NCI-H510A (cell line): ENCODE measurements around the gene FMO4.
"Not testable (repeated sequence)": the region's sequence is repeated elsewhere in the genome, so short reads cannot be mapped to it uniquely, and the experiment has no call there.

Experiments used
- DNase-seq: peaks from one replicate; lab custom pipeline; 2025; lab: John Stamatoyannopoulos, UW

Gene FMO4

DNA sequence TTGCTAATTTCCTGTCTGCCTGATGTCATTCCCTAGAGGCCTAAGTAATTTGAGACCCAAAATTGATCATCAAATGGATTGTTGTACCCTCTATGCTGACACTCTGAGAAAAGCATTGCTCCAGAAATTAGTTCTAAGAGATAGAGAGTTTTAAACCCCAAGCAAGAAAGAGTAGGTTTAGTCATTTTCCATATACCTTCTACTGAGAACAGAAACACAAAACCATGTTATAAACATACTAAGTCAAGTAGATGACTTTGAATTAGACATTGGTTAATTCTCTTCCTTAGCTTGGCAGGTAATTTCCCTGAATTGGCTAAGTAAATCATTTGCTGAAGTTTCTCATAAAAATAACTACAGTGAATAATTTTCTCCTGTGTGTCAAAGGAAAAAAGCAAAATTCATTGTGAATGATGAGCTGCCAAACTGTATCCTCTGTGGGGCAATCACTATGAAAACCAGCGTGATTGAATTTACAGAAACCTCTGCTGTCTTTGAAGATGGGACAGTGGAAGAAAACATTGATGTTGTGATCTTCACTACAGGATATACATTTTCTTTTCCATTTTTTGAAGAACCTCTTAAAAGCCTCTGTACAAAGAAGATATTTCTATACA lies 20.1 kb downstream of the FMO4 start:
- DNase-seq: no peak

DNA sequence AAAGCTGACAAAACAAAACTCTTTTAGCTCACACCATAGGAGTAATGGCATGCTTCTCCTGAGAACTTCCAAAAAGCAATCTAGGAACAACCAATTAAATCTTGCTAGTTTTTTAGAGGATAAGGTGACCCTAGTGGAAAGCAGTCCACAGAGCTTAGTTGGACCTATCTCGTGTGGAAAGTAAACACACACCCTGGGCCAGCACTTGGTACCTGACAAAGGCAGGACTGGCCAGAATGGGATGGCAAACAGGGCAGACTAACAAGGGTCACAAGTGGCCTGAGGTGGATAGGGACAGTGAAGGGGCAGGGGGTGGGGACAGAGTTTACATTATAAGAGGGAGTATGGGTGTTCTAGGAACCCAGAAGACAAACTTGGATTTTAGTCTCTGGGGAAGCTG lies 22.0 kb downstream of the FMO4 start:
- no peak for DNase-seq

DNA sequence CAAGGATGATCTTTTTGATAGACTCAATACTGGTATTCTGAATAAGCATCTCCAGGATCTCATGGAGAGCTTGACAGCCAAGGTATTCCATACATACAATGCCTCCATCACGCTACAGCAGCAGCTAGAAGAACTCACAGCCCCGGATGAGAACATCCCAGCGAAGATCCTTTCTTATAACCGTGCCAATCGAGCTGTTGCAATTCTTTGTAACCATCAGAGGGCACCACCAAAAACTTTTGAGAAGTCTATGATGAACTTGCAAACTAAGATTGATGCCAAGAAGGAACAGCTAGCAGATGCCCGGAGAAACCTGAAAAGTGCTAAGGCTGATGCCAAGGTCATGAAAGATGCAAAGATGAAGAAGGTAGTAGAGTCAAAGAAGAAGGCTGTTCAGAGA lies 25.4 kb downstream of the FMO4 start:
- not testable (repeated sequence) for DNase-seq

DNA sequence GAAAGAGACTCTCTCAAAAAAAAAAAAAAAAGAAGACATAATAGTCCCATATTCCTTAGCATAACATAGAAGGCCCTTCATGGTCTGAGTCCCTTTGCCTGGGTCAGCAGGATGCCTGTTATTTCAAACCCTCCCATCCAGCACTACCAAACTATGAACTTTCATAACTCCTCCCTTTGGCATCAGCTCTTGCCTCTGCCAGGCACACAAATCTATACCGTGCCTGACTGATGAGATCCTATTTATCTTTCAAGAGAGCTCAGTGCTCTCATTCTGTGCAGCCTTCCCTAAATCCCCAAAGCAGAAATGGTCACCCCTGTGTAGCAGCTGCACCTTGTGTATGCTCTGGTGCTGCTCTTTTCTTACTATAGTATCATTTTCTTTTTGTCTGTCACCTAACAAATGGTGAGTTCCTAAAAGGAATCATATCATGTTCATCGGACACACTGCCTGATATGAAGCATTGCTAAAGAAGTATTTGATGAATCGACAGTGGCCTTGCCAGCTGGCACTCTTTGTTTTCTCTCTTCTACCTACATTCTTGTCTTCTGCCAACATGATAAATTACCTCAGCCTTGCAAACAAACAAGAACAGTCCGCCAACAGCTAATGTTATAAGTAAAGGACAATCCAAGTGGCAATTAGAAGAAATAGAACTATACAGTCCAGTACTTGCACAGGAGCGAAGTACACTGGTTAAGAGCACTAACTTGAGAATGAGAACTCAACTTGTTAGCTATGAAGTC lies 29.9 kb downstream of the FMO4 start:
- no peak for DNase-seq

DNA sequence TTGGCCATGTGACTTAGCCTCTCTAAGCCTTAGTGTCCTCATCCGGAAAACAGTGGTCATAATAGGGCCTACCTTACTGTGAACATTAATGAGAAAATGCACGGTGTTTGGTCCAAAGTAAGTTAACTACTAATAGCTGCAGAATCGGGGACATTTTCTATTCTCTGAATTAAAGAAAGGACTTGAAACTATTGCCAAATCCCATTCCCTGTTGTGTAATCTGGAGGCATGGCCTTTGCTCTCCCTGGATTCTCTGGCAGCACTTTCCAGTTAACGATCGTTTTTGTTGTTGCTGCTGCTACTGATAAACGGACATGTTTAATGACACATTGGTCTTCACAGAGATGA lies 30.5 kb downstream of the FMO4 start:
- no peak for DNase-seq

DNA sequence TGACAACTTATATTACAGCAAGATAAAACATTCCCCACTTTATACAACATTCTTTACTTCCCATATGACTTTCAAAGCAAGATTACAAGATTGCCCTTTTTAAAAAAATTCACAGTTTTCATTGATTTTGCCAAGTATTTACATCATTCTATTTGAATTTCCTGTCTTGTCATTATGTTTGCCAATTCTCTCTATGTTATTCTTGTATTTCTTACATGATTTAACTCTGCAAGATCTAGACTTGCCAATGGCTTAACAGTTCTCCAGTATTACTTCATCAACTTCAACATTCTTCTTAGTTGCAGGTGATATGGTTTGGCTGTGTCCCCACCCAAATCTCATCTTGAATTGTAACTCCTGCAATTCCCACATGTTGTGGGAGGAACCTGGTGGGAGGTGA lies 31.6 kb downstream of the FMO4 start:
- DNase-seq: no peak

DNA sequence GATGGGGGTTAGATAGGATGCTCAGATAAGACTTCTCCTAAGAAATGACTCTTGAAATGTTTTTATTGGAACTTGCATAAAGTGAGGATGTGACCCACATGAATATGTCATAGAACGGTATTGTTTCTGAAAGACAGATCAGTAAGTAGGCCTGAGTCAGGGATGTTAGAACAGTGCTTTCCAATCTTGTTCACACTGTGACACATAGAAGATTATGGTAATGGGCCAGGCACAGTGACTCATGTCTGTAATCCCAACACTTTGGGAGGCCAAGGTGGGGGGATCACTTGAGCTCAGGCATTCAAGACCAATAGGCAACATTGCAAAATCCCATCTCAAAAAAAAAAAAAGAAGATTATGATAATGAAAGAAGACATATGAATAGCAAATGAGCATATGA lies 32.9 kb downstream of the FMO4 start:
- no peak for DNase-seq

DNA sequence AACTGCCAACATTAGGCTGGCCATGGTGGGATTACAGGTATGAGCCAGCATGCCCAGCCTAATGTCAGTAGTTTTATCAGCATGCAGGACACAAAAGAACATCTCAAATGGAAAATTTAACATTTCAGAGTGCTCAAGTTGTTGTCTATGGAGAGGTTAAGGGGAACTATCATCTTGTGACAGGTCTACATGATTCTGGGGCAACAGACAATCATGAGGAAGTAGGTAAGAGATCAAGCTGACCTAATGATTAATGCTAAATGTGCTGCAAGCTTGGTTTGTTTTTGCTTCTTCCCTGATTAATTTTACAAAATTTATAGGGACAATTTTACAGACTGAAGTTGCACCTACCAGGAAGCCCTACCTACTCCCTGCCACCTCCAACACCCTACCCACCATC lies 36.6 kb downstream of the FMO4 start:
- DNase-seq: no peak

DNA sequence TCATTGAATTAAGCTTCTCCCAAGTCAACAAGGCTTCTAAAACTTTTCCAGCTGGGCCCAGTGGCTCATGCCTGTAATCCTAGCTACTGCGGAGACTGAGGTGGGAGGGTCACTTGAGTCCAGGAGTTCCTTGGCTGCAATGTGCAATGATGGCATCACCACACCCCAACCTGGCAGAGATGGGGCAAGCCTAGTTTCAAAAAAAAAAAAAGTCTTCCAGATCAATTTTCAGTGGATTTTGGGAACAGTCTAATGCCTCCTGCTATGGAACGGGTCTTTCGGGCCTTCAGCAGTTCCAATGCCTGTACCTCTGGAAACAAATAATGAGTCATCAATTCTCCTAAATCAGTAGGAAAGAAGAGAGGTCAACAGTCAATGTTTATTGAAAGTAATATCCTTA lies 38.0 kb downstream of the FMO4 start:
- no peak for DNase-seq

DNA sequence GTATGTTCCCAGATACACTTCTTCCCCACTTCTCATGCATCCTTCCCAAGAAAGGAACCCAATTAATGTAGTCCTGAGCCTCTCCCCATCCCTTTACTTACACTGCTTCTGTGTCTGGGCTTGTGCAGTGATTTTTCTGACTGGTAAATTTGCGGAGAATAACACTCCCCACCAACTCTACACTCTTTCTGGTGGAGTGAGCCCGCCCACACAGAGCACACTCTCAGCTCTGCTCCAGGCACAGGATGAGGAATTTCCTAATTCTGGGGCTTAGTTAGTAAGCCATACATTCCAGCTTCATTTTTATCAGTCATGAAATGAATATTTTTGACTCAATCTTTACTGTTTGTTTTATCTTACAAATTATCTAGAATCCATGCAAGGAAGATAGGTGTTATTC lies 38.6 kb downstream of the FMO4 start:
- DNase-seq: no peak

DNA sequence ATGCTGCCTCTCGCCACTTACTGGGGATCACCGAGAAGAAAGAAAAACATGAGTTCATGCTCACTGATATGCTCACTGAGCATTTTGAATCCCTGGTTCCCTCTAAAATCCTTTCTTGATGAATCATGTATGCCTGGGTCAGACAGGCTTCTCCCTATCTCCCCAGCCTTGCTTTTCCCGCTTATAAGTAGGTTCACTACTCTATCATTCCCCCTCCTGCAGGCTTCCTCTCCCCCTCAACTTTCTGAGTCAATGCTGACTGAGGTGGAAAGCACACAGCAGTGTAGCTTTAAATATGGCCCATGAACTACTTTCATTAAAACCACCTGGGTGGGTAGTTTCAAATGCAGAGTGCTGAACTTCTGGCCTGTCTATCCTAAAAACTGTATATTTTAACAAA lies 41.7 kb downstream of the FMO4 start:
- DNase-seq: no peak

DNA sequence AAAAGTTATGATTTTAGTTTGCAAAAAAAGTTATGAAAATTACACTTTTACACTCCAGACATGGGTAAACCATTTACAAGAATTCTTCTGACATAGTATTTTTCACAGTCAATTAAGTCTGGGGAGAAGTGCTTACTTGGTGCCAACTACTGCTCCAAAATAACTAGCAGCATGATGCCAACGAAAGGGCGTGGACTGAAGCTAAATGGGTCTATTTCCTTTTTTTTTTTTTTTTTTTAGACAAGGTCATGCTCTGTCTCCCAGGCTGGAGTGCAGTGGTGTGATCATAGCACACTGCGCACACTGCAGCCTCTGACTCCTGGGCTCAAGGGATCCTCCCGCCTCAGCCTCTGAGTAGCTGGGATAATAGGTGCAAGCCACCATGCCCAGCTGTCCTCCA lies 43.2 kb downstream of the FMO4 start:
- DNase-seq: no peak

DNA sequence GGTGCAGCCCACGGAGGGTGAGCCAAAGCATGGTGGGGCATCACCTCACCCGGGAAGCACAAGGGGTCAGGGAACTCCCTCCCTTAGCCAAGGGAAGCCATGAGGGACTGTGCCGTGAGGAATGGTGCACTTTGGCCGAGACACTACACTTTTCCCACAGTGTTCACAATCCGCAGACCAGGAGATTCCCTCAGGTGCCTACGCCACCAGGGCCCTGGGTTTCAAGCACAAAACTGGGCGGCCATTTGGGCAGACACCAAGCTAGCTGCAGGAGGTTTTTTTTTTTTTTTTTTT lies 45.3 kb downstream of the FMO4 start:
- DNase-seq: not testable (repeated sequence)

DNA sequence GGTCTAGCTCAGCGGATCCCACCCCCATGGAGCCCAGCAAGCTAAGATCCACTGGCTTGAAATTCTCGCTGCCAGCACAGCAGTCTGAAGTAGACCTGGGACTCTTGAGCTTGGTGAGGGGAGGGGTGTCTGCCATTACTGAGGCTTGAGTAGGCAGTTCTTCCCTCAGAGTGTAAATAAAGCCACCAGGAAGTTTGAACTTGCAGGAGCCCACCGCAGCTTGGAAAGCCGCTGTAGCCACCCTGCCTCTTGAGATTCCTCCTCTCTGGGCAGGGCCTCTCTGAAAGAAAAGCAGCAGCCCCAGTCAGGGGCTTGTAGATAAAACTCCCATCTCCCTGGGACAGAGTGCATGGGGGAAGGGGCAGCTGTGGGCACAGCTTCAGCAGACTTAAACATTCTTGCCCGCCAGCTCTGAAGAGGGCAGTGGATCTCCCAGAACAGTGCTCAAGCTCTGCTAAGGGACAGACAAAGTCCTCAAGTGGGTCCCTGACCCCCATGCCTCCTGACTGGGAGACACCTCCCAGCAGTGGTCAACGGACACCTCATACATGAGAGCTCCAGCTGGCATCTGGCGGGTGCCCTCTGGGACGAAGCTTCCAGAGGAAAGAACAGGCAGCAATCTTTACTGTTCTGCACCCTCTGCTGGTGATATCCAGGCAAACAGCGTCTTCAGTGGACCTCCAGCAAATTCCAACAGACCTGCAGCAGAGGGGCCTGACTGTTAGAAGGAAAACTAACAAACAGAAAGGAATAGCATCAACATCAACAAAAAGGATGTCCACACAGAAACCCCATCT lies 45.9 kb downstream of the FMO4 start:
- DNase-seq: not testable (repeated sequence)

DNA sequence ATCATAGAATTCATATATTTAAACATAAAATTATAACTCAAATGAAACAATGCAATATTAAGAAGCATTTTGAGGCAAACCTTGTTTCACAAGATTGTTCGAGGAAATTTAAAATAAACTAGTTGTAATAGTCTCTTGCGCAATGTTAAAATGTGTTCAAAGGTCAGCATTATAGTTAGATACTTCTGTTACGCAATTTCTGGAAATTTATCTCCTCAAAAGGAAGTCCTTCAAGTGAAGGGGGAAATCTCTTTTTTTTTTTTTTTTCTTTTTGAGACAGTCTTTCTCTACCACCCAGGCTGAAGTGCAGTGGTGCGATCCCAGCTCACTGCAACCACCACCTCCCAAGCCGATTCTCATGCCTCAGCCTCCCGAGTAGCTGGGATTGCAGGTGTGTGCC lies 52.1 kb downstream of the FMO4 start:
- no peak for DNase-seq

DNA sequence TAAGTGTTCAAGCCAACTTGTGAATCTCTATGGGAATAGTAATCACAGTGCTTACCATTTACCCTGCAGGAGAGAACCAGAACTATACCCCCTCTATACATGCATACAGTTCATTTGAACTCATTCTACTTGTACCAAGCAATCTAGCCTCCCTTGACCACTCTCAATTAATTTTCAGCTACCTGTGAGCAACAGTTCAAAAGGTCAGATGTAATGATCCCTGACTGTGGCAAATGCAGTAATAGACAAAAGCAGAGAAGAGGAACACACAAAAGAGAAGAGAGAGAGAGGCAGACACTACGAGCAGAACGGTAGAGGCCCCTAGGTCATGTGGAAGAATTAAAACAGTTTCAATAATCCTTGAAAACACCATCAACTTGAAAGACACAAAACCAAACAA lies 52.8 kb downstream of the FMO4 start:
- no peak for DNase-seq

DNA sequence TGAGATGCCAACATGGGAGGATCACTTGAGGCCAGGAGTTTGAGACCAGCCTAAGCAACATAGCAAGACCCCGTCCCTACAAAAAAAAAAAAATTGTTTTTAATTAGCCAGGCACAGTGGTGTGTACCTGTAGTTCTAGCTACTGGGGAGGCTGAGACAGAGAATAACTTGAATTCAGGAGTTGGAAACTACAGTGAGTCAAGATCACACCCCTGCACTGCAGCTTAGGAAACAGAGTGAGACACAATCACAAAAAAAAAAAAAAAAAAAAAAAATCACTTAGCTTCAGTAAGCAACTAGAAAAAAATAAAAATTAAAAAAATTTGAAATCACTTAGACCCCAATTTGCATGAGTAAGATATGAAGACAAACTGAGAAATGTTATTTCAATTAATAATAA lies 53.5 kb downstream of the FMO4 start:
- no peak for DNase-seq

DNA sequence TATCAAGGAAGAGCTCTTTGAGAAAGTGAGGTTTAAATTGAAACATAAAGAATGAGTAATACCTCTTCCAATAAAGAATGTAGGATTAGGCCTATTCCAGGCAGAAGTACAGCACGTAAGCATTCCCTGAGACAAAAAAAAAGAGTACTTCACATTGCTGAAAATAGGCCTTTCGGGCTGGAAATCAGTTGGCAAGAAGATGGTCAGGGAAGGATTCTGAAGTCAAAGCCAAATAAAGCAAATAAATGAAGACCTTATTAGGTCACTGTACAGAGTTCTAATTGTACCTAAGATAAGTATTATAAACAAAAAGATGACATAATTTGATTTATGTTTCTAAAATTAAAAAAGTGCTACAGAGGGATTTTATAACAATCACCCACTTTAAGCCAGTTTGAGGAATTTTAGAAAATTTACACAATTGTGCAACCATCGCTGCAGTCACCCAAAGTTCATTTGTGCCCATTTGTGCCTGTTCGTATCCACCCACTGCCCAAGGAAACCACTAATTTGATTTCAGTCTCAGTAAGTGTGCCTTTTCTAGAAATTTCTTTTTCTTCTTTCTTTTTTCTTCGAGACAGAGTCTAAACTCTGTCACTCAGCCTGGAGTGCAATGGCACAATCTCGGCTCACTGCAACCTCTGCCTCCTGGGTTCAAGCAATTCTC lies 58.6 kb downstream of the FMO4 start:
- DNase-seq: no peak

DNA sequence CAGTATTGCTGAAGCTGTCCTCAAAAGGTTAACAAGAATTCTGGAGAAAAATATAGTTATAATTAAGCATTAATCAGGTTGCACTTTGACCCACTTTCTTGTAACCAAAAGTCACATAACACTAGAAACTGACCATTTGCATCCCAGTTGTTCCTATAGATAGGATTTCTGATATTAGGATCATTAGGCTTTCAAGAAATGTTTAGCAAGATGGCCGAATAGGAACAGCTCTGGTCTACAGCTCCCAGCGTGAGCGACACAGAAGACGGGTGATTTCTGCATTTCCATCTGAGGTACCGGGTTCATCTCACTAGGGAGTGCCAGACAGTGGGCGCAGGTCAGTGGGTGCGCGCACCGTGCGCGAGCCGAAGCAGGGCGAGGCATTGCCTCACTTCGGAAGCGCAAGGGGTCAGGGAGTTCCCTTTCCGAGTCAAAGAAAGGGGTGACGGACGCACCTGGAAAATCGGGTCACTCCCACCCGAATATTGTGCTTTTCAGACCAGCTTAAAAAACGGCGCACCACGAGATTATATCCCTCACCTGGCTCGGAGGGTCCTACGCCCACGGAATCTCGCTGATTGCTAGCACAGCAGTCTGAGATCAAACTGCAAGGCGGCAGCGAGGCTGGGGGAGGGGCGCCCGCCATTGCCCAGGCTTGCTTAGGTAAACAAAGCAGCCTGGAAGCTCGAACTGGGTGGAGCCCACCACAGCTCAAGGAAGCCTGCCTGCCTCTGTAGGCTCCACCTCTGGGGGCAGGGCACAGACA lies 59.6 kb downstream of the FMO4 start:
- not testable (repeated sequence) for DNase-seq

DNA sequence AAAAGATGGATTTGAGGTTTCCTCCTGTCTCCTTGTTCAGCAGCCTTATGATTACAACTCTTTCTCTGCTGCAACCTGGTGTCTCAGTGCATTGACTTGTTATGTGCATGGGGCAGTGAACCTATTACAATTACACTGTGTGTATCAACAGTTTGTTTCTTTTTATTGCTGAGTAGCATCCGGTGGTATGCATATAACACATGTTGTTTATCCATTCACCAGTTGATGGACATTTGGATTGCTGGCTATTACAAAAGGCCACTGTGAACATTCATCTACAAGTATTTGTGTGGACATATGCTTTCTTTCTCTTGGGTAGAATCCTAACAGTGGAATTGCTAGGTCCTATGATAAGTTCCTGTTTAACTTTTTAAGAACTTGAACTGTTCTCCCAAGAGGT lies 65.9 kb downstream of the FMO4 start:
- no peak for DNase-seq

DNA sequence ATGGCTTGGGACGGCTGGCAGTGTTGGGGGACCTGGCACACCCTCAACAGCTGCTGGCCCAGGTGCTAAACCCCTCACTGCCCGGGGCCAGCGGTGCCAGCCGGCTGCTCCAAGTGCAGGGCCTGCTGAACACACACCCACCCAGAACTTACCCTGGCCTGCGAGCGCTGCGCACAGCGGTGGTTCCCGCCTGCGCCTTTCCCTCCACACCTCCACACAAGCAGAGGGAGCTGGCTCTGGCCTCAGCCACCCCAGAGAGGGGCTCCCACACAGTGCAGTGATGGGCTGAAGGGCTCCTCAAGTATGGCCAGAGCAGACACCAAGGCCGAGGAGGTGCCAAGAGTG lies 67.9 kb downstream of the FMO4 start:
- DNase-seq: no peak

DNA sequence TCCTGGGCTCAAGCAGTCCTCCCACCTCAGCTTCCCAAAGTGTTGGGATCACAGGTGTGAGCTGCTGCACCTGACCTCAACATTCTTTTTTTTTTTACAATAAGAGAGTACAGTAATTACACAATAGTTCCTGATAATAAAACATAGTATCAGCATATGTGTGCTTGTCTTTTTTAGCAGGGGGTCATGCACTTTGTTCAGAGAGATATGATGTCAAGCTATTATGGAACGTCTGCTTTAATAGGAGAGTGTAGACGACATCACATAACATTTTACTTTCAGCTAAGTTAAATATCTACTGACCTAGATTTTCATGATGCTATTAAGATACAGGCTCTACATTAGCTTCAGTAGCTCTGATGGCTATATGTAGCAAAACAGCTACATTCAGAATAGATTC lies 70.5 kb downstream of the FMO4 start:
- DNase-seq: no peak
